Activated CD8-positive, alpha-beta memory T cell treated with anti-CD3 and anti-CD28 coated beads for 24 hours (primary cell): ENCODE measurements around the gene ITGB6.

Source experiments
- DNase-seq: peaks from one replicate; pipeline ENCODE4 v3.0.0-alpha.2; 2020

Gene ITGB6

DNA sequence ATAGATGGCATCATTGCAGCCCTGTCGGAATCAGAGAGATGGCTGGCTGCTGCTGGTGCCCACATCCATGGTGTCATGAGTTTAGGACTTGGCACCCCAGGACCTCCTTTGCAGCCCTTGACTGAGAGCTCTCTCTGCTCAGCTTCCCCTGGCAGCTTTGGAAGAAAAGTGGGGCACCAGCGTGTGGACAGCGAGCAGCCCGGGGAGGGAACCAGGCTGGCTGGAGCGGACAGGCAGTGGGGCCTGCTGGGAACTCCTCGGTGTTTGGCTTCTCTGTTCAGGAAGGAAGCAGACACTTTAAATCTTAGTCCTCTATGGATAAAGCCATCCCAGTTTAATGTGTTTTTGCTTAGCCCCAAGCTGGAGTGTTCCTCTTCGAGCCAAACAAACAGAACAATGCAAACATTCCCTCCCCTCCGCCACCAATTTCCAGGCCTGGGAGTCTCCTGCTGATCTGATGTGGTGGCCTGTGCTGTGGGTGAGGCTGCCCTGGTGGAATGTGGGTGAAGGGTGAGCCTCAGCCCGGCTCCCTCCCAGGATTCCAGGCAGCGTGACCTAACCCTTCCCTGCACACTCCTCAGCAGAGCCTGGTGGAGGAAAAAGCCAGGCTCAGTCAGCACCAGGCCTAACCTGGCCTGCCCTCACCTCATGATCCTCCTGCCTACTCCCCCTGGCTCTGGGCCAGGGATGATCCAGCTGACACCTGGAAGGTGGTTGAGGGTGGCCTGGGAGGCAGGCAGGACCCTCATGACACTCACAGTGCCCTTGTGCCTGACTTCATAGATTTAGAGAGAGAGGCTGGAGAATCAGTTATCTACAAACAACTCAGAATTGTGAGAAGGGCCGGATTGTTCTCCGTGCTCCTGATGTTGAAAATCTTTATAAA is 21.6 kb upstream of the ITGB6 start:
- DNase-seq, result no peak

- DNase-seq, result no peak
Measured at GRCh38 chr2:160220545-160221009, 20.5 kb upstream of the ITGB6 start.

- no peak for DNase-seq
Measured at GRCh38 chr2:160220026-160220425, 20.0 kb upstream of the ITGB6 start.

DNA sequence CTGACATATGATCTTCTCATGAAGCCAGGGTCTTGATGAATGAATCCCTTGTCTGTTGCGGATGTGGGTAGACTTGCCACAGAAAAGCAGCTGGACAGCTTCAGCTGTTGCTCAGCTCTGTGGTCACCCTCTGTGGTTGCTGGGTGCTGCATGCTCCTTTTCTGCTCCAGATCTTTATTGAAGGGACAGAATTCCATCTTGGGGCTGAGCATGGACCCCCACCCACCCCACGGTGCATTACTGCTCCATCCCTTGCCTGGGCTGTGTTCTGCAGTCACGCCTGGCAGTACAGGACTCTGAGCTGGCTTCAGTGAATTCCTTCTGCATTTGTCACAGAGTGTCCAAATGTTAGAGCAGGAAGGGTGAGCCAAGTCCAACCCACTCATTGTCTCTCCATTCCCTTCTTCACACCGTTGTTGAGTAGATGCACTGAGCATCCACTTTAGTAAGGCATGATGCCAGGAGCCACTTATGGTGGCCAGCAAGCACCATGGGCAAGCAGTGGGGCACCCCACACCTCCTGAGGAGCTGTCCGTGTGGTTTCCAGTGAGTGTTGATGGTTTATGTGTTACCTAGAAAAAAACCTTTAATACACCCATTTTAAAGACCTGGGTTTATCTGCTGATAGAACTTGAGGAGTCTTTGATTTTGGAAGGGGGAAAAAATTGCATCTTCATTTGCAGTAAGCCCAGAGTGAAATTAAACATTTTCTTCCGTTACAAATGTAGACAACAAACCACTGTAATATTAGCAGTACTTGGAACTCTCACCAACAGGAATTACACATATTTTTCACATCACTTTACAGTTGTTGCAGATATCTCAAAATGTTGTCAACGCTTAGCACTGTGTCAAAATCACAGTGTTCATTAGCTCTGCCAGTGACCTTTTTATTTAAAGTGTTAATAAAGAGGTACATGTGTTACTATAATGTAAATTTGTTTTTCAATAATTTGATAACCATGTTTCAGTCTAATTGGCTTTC is 14.7 kb upstream of the ITGB6 start:
- no peak for DNase-seq

GRCh38 chr2:160213511-160213910 is 13.4 kb upstream of the ITGB6 start:
- no peak for DNase-seq

DNA sequence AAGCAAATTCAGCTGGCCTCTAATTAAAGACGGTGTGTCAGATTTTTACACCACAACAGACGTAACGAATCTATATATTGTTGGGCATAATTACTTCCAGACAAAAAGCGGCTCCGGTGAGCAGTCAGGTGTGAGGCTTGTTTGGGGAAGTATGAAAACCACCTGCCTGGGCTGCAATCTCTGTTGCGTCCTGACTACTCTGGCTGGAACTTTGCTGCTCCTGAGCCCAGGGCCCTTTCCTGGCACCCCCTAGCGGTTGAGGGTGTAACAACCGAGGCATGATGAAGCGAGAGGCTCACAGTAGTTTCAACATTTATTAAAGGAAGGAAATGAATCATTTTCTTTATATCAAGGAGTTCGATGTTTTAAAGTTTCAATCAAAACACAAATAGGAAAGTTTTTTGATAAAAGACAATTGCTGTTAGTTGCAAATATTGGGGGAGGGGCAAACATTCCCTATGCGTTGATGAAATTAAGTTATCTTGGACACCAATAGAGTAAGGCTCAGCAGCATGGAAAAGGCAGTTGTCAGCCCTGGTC is 10.6 kb upstream of the ITGB6 start:
- peak; percentile 87 for DNase-seq

DNA sequence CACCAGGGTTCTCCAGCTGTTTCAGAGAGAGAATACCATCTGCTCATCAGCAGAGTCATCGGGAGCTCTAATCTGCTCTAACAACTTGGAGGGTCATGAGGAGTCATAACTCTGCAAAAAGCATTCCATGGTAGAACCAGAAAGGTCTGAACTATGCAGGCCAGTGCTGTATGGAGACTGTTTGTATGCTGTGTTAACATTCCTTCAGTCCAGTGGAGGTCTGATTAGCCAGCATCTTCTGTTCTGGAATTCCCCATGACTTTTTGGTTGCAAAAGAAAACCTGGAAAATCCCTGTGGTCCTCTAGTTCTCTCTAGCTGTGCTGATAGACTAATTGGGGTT is 9.4 kb upstream of the ITGB6 start:
- no peak for DNase-seq

DNA sequence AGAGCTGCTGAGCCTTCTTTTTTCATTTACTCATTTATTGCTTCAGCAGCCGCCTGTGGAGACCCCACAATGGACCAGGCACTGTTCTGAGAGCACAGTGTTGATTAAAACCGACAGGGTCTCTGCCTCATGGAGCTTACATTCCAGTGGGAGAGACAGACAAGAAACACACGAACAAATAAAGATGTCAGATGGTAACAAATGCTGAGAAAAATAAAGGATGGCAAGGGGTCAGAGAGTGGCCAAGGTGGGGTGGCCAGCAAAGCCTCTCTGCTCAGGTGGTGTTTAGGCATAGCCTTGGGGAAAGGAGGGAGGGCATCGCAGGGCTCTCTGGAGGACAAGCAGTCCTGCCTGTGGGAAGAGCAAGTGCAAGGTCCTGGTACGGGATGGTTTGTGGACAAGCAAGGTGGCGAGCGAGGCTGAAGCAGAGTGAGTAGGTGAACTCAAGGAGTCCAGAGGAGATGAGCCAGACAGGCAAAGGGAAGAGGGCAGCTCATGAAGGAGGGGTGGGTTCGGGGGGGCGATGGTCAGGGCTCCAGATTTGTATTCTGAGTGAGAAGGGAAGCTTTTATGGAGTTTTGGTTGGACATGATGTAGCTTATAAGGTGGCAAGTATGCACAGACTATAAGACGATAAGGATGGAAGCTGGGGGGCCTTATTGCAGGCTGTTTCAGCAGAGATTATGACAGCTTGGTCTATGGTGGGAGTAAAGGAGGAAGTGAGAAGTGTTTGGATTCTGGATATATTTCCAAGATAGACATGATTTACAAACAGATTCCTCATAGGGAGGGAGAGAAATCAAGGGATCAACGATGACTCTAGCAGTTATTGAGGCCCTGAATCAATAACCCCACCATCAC is 8.8 kb upstream of the ITGB6 start:
- no peak for DNase-seq

GRCh38 chr2:160207804-160208654 is 8.0 kb upstream of the ITGB6 start:
- no peak for DNase-seq

DNA sequence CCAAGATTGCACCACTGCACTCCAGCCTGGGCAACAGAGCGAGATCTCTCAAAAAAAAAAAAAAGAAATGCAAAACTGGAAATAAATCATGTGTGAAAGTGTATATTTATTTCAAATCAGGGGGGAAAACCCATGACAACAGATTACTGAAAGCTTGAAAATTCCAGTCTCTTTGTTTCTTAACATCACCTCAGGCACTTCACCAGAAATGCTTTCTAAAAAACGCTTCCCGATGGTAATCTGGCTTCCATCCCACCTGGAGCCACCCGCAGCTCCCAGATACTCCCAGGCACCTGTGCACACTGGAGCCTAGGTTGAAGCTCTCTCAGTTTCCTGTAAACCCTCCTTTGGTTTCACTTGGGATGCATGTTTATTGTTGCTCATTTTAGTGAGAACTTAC is 7.2 kb upstream of the ITGB6 start:
- DNase-seq, result no peak

DNA sequence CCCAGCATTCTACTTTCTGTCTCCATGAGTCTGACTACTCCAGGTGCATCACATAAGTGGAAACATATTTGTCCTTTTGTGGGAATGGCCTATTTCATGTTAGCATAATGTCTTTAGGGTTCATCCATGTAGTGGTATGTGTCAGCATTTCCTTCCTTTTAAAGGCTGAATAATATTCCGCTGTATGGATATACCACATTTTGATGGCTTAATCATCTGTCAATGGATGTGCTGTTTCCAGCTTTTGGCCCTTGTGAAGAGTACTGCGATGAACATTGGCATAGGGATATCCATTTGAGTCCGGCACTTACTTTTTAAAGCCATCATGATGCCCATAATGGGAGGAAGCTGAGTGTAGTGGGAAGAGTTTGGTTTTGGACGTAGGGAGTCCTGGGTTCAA is 6.4 kb upstream of the ITGB6 start:
- DNase-seq, result no peak

- DNase-seq, result no peak
Measured at GRCh38 chr2:160205505-160205904, 5.4 kb upstream of the ITGB6 start.

- DNase-seq, result no peak
Measured at GRCh38 chr2:160203422-160203821, 3.4 kb upstream of the ITGB6 start.

- no peak for DNase-seq
Measured at GRCh38 chr2:160203007-160203406, 2.9 kb upstream of the ITGB6 start.

GRCh38 chr2:160201849-160202539 is 1.9 kb upstream of the ITGB6 start:
- DNase-seq, result no peak

DNA sequence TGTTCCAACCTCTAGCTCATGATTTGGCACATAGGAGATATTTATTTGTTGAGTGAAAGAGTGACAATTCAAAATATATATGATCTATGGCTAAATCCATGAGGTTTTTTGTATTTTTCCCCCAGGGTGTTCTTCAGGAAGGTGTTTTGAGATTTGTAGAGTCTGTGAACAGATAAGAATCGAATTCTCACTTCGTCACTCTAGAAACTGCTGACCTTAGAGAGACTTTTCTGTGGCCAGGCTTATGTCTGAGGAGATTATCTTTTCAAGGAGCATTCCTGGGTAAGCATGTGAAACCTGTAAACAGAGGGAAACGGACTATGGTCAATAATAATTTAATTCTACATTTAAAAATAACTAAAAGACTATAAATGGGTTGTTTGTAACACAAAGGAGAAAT is 849 bp upstream of the ITGB6 start:
- no peak for DNase-seq

GRCh38 chr2:160199053-160199452 is 1.0 kb downstream of the ITGB6 start:
- no peak for DNase-seq

GRCh38 chr2:160197587-160197986 is 2.5 kb downstream of the ITGB6 start:
- no peak for DNase-seq

DNA sequence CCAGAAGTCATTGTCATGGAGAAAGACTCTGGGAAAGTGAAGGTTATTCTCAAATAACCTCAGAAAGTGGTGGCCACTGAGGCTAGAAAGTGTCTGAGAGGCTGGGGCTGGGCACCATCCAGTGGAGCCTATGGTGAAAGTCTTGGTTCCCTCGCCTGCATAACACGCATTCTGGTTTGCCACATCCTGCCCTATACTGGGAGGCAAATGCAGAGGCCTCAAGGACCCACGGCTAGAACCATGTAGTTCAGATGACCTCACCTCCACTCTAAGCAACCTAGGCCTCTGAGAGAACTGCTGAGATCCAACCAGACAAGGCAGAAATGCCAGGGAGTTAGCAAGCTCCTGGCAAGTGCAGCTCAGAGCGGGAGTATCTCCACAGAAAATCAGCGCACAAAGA is 5.1 kb downstream of the ITGB6 start:
- no peak for DNase-seq

DNA sequence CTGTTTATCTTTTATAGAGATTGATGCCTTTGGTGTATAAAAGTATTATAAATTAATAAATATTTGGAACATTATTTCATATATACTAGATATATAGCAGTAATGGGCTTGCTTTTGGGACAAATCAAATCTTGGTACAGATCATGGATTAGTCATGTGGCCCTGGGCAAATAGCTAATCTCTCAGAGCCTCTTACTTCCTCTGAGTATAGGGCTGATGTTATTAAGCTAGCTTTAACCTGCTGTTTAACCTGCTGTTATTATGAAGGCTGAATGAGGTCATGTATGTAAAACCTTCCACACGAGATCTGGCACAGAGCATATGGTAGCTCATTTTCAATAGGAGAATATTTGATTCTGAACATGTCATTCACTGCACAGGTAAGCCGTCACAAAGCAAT is 5.7 kb downstream of the ITGB6 start:
- DNase-seq, result no peak
